Upper lobe of left lung (tissue), 6 donors: ENCODE measurements around the gene KHNYN. TPM values are rescaled to one million over a fixed set of nuclear protein-coding genes. Genes with fewer than 3 reads are reported as not detected.

ENCODE experiments used
- ATAC-seq, 2 donors: fragments of 200-7000 bp; cut with Tn5 transposase; one replicate each; pipeline ENCODE4 v1.9.1; 2022; ENCODE audit warnings: mild to moderate bottlenecking in 2 of 2, moderate library complexity in 2 of 2; ENCODE audit not compliant: low FRiP score in 2 of 2
- DNase-seq, 2 donors: peaks; one replicate each; pipeline ENCODE4 v3.0.0-alpha.2; 2019 to 2020
- H3K27ac ChIP-seq, 4 donors: fragments of 200-600 bp; sonication (generic); one replicate each; pipeline ENCODE4 v1.5.1; 2016 to 2019
- H3K27me3 ChIP-seq, 4 donors: fragments of 200-600 bp; sonication (generic); one replicate each; pipeline ENCODE4 v1.5.1; 2017 to 2019
- H3K36me3 ChIP-seq, 4 donors: fragments of 200-600 bp; sonication (generic); one replicate each; pipeline ENCODE4 v1.5.1; 2016 to 2019
- H3K4me1 ChIP-seq, 4 donors: fragments of 200-600 bp; sonication (generic); one replicate each; pipeline ENCODE4 v1.5.1; 2018 to 2019
- H3K4me3 ChIP-seq, 4 donors: fragments of 200-600 bp; sonication (generic); one replicate each; pipeline ENCODE4 v1.5.1; 2017 to 2019; ENCODE audit warnings: mild to moderate bottlenecking in 2 of 4, moderate library complexity in 1 of 4
- H3K9me3 ChIP-seq, 4 donors: fragments of 200-600 bp; sonication (generic); one replicate each; pipeline ENCODE4 v1.5.1; 2018 to 2019
- CTCF ChIP-seq, 6 experiments: fragments of 450-650 bp in 4 of 6; fragments of 200-600 bp in 2 of 6; sonication (generic) in 2 of 6; IDR thresholded peaks; one replicate each; pipeline ENCODE4 v1.5.1; 2016 to 2019; ENCODE audit warnings: antibody characterized with exemption in 6 of 6
- EP300 ChIP-seq, 4 donors: sonication (generic); formaldehyde crosslinking; IDR thresholded peaks; one replicate each; pipeline ENCODE4 v1.5.1; 2017; ENCODE audit warnings: antibody characterized with exemption in 4 of 4, control low read depth in 2 of 4
- POLR2A ChIP-seq, 4 donors: fragments of 450-650 bp; IDR thresholded peaks; one replicate each; pipeline ENCODE4 v1.5.1; 2016 to 2017; ENCODE audit warnings: antibody characterized with exemption in 4 of 4, mild to moderate bottlenecking in 2 of 4
- POLR2AphosphoS5 ChIP-seq, 2 donors: sonication (generic); formaldehyde crosslinking; IDR thresholded peaks; one replicate each; pipeline ENCODE4 v1.5.1; 2017; ENCODE audit warnings: antibody characterized with exemption in 2 of 2
- WGBS, 2 donors: methylation state at CpG; one replicate each; pipeline ENCODE4 v1.1.5; 2017 to 2018; 5-methylcytosine and 5-hydroxymethylcytosine counted together
- total RNA-seq, 6 donors: library from RNA; depleted of rRNA in 4 of 6; stranded (reverse); fragments of >200 nt in 4 of 6; gene quantifications; one replicate each; pipeline versions ENCODE4 v1.1.0 to v1.2.1, GENCODE V29; 2016 to 2021
- donor health status: DM: no; HTN: no; CAD: no; lungs with moderate emphysema.
- donor health status: DM: no; HTN: yes; CAD: no; lungs with severe emphysema.

The KHNYN gene
- total RNA-seq, 6 donors from 2014 or later = 43.9 to 136 (median 66.4) TPM

GRCh38 chr14:24397639-24398292 lies 32.0 kb upstream of the KHNYN start:
- 33 to 63% methylated on average over 4 to 6 of the region's 6 CpGs for WGBS, 2 donors
- Histone ChIP-seq H3K27me3 (no peaks in the 10 kb centered on the region), H3K27ac (peak overlapping the region; percentile 60 to 88 (median 85)), H3K9me3 (no peaks in the 10 kb centered on the region), H3K36me3 (no peaks in the 10 kb centered on the region), H3K4me1 (peaks cover 29 to 47% (median 40%) of the 10 kb centered on the region in 4 donors), H3K4me3 (peak overlapping the region in 1 of 4 donors; percentile 80)
- ATAC-seq = no peak
- no peak for DNase-seq
- no peak for TF ChIP-seq POLR2AphosphoS5 (IDR thresholded peaks at IDR 0.05)
- TF ChIP-seq CTCF (IDR thresholded peaks at IDR 0.05) = no peak
- TF ChIP-seq POLR2A (IDR thresholded peaks at IDR 0.05) = no peak
- no peak for TF ChIP-seq EP300 (IDR thresholded peaks at IDR 0.05)

GRCh38 chr14:24398293-24398652 lies 31.5 kb upstream of the KHNYN start:
- ATAC-seq (peak; percentile 9 to 34), DNase-seq (no peak)
- H3K36me3 ChIP-seq = no peaks in the 10 kb centered on the region
- peak overlapping the region; percentile 60 to 88 (median 85) for H3K27ac ChIP-seq
- no peaks in the 10 kb centered on the region for H3K9me3 ChIP-seq
- no peaks in the 10 kb centered on the region for H3K27me3 ChIP-seq
- H3K4me3 ChIP-seq = peak overlapping the region; percentile 48 to 80 (median 64)
- TF ChIP-seq CTCF (IDR thresholded peaks at IDR 0.05) (no peak), POLR2A (IDR thresholded peaks at IDR 0.05) (no peak)
- WGBS, 2 donors = 13 to 16% methylated on average over 5 to 7 of the region's 7 CpGs
- peaks cover 29 to 52% (median 43%) of the 10 kb centered on the region in 4 donors for H3K4me1 ChIP-seq

- WGBS, 2 donors = 2 to 4% methylated on average over 6 to 35 of the region's 57 CpGs
- ATAC-seq (peak; percentile 74 to 90), DNase-seq (peak; percentile 35 to 91)
- Histone ChIP-seq H3K4me1 (peaks cover 32 to 56% (median 44%) of the 10 kb centered on the region in 4 donors), H3K27me3 (no peaks in the 10 kb centered on the region), H3K4me3 (peak within 1 kb of the TSS; percentile 48 to 80 (median 64)), H3K9me3 (no peaks in the 10 kb centered on the region), H3K27ac (peak within 1 kb of the TSS; percentile 60 to 88 (median 85)), H3K36me3 (no peaks in the 10 kb centered on the region)
- TF ChIP-seq POLR2AphosphoS5 (IDR thresholded peaks at IDR 0.05) (peak in 1 of 2 donors; percentile 37), CTCF (IDR thresholded peaks at IDR 0.05) (no peak)
Observed at GRCh38 chr14:24398653-24399446, 30.9 kb upstream of the KHNYN start, which contains the start of gene NYNRIN. Gene NYNRIN (plus strand): TSS chr14:24399003. CDS start chr14:24399247, 244 bp downstream.

GRCh38 chr14:24399447-24399822 lies 30.3 kb upstream of the KHNYN start:
- H3K4me1 ChIP-seq = peaks cover 33 to 59% (median 44%) of the 10 kb centered on the region in 4 donors
- ATAC-seq = peak in 1 of 2 donors; percentile 1
- 16 to 25% methylated on average over 5 to 8 of the region's 8 CpGs for WGBS, 2 donors
- H3K27ac ChIP-seq = peak overlapping the region; percentile 60 to 88 (median 85)
- peak overlapping the region; percentile 48 to 80 (median 64) for H3K4me3 ChIP-seq
- H3K27me3 ChIP-seq = no peaks in the 10 kb centered on the region
- TF ChIP-seq CTCF (IDR thresholded peaks at IDR 0.05) (no peak), POLR2AphosphoS5 (IDR thresholded peaks at IDR 0.05) (no peak), EP300 (IDR thresholded peaks at IDR 0.05) (no peak), POLR2A (IDR thresholded peaks at IDR 0.05) (no peak)
- no peaks in the 10 kb centered on the region for H3K9me3 ChIP-seq
- no peaks in the 10 kb centered on the region for H3K36me3 ChIP-seq
- DNase-seq = peak in 1 of 2 donors; percentile 19
